Activated CD8-positive, alpha-beta memory T cell treated with anti-CD3 and anti-CD28 coated beads, Interleukin-2, amount 50 U/mL, for 4 hours (primary cell): Measurements from ENCODE around the gene BST1.
"Not testable (repeated sequence)": the region's sequence is repeated elsewhere in the genome, so short reads cannot be mapped to it uniquely, and the experiment has no call there.

Experiments
- DNase-seq: peaks from one replicate; pipeline ENCODE4 v3.0.0-alpha.2; 2020

The BST1 gene

GRCh38 chr4:15714646-15715435 is 12.0 kb downstream of the BST1 start:
- no peak for DNase-seq

DNA sequence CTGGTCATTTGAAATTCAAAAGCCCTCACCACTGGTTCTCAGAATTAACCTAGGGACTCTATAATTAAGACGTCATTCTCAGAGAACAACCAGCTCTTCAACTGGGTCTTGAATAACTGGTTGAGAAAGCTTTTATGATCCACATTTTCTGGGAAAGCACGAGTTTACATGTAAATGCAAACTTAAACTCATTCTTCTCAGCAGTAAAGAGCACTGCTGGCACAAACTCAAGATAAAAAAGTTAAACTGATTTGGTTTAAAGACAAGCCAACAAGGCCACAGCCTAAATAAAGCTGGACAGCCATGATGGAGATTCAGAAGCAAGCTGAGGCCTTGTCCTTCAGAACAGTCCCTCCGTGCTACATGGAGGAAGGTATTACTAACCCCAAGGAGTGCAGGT is 13.2 kb downstream of the BST1 start:
- DNase-seq: no peak

DNA sequence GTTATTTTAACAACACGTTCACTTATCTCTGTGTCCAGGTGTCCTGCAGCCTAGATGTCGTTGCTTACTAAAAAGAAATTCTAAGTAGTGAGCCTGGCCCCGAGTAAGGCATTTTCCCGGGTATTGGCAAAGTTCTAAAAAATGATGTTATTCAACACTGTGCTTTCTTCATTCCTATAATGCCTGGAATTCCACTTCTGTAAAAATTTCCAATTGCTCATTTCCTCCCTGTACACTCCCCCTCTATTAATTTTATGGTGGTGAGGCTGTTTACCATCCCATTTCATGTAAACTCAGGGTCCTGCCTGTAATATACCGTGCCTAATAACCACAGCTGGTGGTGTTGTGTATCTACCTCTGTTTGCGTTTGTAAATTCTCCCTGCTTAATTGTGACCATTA is 14.2 kb downstream of the BST1 start:
- DNase-seq: no peak

- no peak for DNase-seq
Measured at GRCh38 chr4:15717657-15718416, 15.0 kb downstream of the BST1 start.

DNA sequence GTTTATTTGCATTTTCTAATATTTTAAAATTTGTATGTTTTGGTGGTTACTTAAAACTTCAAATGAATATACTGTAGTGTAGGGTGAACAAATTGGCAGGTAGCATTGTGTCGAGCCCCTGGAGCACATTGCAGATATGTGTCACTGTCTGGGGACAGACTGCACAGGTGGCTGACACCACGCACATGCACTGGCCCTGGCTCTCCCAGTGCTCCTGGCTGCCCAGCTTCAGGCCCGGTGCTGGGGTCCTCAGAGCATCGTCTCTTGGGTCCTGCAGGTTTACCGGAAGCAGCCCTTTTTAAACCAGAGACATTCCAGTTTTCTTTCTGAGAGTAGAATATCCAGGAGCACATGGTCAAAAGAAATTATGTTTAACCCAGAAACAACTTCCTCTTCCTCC is 15.6 kb downstream of the BST1 start:
- no peak for DNase-seq

- DNase-seq: no peak
Measured at GRCh38 chr4:15718959-15719358, 16.1 kb downstream of the BST1 start.

DNA sequence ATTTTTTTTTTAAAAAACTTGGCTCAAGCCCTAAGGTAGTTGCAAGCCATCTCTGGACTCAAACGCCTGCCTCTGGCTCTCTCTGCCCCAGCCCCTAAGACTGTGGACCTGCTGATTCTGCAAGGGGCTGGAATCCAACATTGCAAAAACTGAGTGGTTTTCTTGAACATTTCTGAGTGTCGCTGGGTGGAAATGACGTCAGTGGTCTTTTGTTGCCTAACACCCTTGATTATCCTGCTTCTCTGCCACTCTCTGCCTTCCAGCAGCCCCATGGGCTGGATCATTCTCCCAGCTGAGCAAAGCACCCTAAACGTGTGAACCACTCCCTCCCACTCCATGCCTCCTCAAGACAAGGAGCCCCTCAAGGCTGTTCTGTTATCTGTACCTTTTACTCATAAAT is 16.6 kb downstream of the BST1 start:
- DNase-seq: no peak

DNA sequence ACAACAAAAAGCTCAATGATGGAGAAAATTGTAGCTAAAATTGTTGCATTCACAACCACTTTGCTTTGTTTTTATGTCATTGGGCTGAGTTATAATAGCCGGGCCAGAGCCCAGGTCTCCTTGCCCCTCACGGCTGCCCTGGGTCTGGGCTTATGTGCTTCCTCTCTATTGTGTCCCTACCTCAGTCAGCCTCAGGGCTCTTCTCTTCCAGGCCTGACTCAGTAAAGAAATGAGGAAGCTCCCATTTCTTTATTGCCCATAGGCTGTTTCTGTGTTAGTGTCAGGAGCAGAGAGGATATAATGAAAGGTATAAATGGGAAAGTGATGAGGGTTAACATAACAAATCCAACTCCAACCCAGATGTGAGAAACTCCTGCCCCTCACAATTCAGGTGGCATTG is 18.0 kb downstream of the BST1 start:
- DNase-seq: no peak

GRCh38 chr4:15725608-15726007 is 22.7 kb downstream of the BST1 start:
- no peak for DNase-seq

GRCh38 chr4:15729910-15730533 is 27.2 kb downstream of the BST1 start:
- DNase-seq: peak; percentile 20

DNA sequence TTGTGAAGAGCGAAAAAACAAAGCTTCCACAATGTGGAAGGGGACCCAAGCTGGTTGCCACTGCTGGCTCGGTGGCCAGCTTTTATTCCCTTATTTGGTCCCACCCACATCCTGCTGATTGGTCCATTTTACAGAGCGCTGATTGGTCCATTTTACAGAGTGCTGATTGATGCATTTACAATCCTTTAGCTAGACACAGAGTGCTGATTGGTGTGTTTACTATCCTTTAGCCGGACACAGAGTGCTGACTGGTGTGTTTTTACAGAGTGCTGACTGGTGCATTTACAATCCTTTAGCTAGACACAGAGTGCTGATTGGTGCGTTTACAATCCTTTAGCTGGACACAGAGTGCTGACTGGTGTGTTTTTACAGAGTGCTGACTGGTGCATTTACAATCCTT is 30.2 kb downstream of the BST1 start:
- DNase-seq: not testable (repeated sequence)

GRCh38 chr4:15735536-15735935 is 32.7 kb downstream of the BST1 start:
- DNase-seq: no peak

GRCh38 chr4:15736514-15737050 is 33.7 kb downstream of the BST1 start:
- DNase-seq: no peak

DNA sequence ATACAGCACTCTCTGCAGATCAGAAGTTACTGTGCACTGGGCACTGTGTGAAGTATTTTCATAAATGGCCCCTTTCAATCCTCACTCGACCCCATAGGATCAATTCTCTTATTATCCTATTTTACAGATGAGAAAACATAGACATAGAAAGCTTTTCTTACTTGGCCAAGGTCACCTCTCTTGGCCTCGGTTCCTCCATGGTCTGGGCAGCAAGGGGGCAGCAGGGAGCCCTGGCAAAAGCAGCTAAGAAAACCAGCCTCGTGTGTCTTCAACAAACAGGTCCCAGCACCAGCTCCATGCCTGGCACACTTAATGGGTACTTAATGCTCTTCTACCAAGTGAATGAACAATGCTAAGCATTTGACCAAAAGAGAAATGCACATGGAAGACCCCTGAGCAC is 34.4 kb downstream of the BST1 start:
- DNase-seq: no peak

DNA sequence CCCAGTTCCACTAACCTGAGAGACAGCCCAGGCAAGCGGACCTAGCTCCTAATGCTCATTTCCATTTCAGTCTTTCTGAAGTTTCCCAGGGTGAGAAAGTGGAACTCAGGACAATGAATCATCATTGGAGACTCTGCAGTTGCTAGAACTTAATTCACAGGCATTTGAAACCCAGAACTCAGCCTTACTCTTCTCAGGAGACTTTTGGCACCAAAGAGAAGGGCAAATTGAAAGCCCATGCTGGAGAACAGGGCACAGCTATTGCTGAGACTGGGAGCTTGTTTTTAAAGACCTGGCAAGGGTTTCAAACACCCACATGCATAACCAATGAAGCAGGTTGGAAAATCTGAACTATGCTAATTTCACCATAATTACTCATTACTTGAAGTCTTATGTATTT is 36.0 kb downstream of the BST1 start:
- DNase-seq: no peak

DNA sequence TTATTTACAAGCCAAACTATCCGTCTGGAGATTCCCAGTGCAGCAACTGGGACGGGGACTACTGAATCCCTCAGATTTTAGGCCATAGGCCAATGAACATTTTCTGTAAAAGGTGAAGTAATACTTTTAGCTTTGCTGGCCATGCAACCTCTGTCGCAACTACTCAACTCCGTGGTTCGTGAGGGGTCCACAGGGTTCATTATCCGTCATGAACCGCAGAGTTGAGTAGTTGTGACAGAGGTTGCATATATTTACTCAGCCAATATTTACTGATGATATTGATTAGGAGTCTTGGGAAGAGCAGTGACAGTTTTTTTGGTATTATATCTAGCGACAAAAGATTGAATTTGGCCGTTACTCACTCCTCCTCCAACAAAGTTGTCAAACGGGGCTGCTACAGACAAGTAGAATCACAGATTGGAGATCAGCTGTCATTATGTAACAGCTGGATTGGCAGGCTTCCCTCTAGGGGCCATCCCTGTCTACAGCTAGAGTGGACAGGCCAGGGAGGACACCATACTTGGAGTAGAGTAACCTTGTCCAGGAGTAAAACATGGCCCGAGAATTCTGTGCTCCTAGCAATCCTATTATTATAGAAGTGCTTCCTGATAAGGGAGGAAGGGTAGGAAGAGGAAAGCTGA is 38.0 kb downstream of the BST1 start:
- no peak for DNase-seq

DNA sequence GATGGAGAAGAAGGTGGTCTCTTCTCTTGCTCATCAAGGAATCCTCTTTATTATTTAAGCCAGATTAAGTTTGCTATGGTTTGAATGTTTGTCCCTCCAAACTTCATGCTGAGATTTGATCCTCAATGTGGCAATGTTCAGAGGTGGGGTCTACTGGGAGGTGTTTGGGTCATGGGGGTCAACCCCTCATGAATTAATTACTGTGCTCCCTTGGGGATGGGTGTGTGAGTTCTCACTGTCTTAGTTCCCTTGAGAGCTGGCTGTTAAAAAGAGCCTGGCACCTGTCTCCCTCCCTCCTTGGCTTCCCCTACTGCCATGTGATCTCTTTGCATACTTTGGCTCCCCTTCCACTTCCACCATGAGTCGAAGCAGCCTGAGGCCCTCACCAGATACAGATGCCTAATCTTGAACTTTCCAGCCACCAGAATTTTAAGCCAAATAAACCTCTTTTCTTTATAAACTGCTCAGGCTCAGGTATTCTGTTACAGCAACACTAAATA is 39.3 kb downstream of the BST1 start:
- no peak for DNase-seq

DNA sequence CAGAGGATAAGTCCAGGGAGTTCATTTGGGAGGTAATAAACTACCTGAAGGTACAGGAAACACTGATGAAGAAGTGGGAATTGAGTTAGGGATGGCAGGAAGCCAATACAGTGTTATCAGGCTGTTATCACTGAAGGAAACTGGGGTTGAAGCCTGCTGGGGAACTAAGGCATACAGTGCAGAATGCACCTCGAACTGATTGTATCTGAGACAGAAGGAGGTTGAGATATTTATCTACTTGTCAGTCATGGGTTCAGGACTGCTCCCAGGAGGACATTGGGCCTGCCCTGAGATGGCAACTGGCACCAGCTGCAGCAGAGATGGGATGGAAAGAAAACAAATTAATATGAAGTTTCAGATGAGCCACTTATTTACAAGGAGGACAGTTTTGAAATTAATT is 39.8 kb downstream of the BST1 start:
- no peak for DNase-seq

- DNase-seq: no peak
Measured at GRCh38 chr4:15744016-15744545, 41.2 kb downstream of the BST1 start.

DNA sequence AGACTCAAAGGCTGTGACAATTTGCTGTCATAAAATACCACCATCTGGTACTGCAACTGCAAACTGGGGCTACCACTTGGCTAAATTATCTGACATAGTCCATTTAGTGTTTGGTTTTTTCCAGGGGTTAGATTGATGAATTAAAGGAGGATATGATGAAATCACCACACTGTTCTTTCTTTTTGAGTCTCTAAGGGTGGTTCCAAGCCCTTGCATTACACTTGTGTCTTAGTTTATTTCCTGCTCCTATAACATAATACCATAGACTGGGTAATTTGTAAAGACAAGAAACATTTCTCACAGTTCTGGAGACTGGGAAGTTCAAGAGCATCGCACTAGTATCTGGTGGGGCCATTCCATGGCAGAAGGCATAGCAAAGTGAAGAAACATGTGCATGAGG is 43.2 kb downstream of the BST1 start:
- no peak for DNase-seq

DNA sequence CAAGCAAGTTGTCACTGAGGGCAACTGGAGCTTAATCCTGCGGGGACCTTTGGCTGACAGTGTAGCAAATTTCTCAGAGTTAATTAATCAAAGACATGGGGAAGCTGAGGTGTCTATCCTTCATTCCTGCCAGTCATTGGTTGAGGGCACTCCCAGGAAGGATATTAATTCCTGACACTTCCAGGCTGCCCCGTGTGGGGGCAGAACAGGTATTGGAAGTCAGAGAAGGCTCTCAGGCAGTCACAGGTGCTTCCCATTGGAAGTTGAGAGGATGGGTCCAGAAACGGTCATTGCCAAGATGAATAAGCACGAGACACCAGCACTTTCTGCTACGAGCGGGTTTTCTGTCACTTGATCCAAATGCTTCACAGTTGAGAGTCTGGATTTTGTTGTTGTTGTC is 46.1 kb downstream of the BST1 start:
- DNase-seq: no peak

GRCh38 chr4:15751153-15751552 is 48.3 kb downstream of the BST1 start:
- DNase-seq: no peak

GRCh38 chr4:15753081-15753480 is 50.2 kb downstream of the BST1 start:
- no peak for DNase-seq
